GM13976 (cell line): ENCODE data around the gene ULK3.

Source experiments
- DNase-seq: peaks from one replicate; pipeline ENCODE4 v3.0.0; 2012; ENCODE audit warnings: low spot score
- CTCF ChIP-seq: IDR thresholded peaks from 2 replicates; pipeline ENCODE4 v1.5.1; 2012; ENCODE audit warnings: borderline replicate concordance, mild to moderate bottlenecking; ENCODE audit not compliant: insufficient read depth; ENCODE audit errors: extremely low read depth, missing control alignments, control extremely low read depth
- in situ Hi-C: fragments of 300-500 bp; cut with MboI; formaldehyde crosslinking; loops from one replicate; pipeline ENCODE4 v1.12.0; 2022; ENCODE audit warnings: low sequenced_read_pairs, mixed read lengths, inconsistent platforms; ENCODE audit not compliant: unreplicated experiment

The ULK3 gene

GRCh38 chr15:74791667-74792066, 51.3 kb downstream of the ULK3 start:
- DNase-seq = no peak
- TF ChIP-seq CTCF = no peak
- in situ Hi-C loops = no loop called here

GRCh38 chr15:74791007-74791406, 51.9 kb downstream of the ULK3 start:
- no peak for TF ChIP-seq CTCF
- DNase-seq = no peak
- in situ Hi-C loops = no loop called here

GRCh38 chr15:74790080-74790916, 52.7 kb downstream of the ULK3 start:
- DNase-seq = peak; percentile 68
- TF ChIP-seq CTCF = no peak
- in situ Hi-C loops = no loop called here

GRCh38 chr15:74789741-74790079, 53.2 kb downstream of the ULK3 start:
- DNase-seq = no peak
- no peak for TF ChIP-seq CTCF
- in situ Hi-C loops = no loop called here

GRCh38 chr15:74789171-74789631, 53.8 kb downstream of the ULK3 start:
- no peak for DNase-seq
- in situ Hi-C loops = no loop called here

GRCh38 chr15:74788683-74789151, 54.2 kb downstream of the ULK3 start:
- TF ChIP-seq CTCF = no peak
- in situ Hi-C loops = no loop called here
- DNase-seq = peak; percentile 79

More at GRCh38 chr15:74789171-74789631, 53.8 kb downstream of the ULK3 start:
- TF ChIP-seq CTCF = no peak
